LNCaP clone FGC (cell line): ENCODE data around the gene TAB2.
"Not testable (repeated sequence)": the region's sequence is repeated elsewhere in the genome, so short reads cannot be mapped to it uniquely, and the experiment has no call there.

Source experiments
- DNase-seq: peaks from one replicate; pipeline ENCODE4 v3.0.0-alpha.2; 2011; ENCODE audit warnings: low read depth
- H3K4me3 ChIP-seq: 2 replicates; pipeline ENCODE4 v1.5.1; 2011; ENCODE audit warnings: mild to moderate bottlenecking, low read depth, low read length, control low read depth
- CTCF ChIP-seq: IDR thresholded peaks from 2 replicates; pipeline ENCODE4 v1.5.1; 2012; ENCODE audit warnings: mild to moderate bottlenecking; ENCODE audit not compliant: control insufficient read depth, insufficient read depth; ENCODE audit errors: extremely low read depth

The TAB2 gene

GRCh38 chr6:149316740-149317643 is 520 bp upstream of the TAB2 start:
- peak; percentile 53 for DNase-seq
- no peak for TF ChIP-seq CTCF
- H3K4me3 ChIP-seq, result peak overlapping the region; percentile 79

- no peak for TF ChIP-seq CTCF
- no peak for DNase-seq
- H3K4me3 ChIP-seq, result peak overlapping the region; percentile 79
Measured at GRCh38 chr6:149318581-149319286, 1.2 kb downstream of the TAB2 start.

GRCh38 chr6:149319422-149319821 is 1.9 kb downstream of the TAB2 start:
- no peak for TF ChIP-seq CTCF
- DNase-seq, result no peak

GRCh38 chr6:149320016-149320415 is 2.5 kb downstream of the TAB2 start:
- H3K4me3 ChIP-seq, DNase-seq: not testable (repeated sequence)

More at GRCh38 chr6:149319422-149319821, 1.9 kb downstream of the TAB2 start:
- H3K4me3 ChIP-seq, result no peak overlapping the region

GRCh38 chr6:149320796-149321195 is 3.3 kb downstream of the TAB2 start:
- no peak for DNase-seq
- TF ChIP-seq CTCF, result no peak
- no peak overlapping the region for H3K4me3 ChIP-seq

- no peak overlapping the region for H3K4me3 ChIP-seq
- TF ChIP-seq CTCF, result no peak
- no peak for DNase-seq
Measured at GRCh38 chr6:149323353-149323752, 5.8 kb downstream of the TAB2 start.

- peak; percentile 26 for DNase-seq
- H3K4me3 ChIP-seq, result no peak overlapping the region
- TF ChIP-seq CTCF, result no peak
Measured at GRCh38 chr6:149323925-149324324, 6.4 kb downstream of the TAB2 start.
